CD4-positive, CD25-positive, alpha-beta regulatory T cell (primary cell): ENCODE data around the gene PRKG1. TPM values are rescaled to one million over a fixed set of nuclear protein-coding genes. Genes with fewer than 3 reads are reported as not detected.

Experiments used
- ATAC-seq, 2 donors: fragments of 150-1000 bp; cut with Tn5 transposase; one replicate each; pipeline ENCODE4 v1.10.0; 2021; ENCODE audit warnings: low read depth in 2 of 2, moderate number of reproducible peaks in 2 of 2, moderate library complexity in 1 of 2
- DNase-seq, 3 donors: peaks; one replicate each; pipeline versions ENCODE4 v3.0.0 to v3.0.0-alpha.2; 2012 to 2022; ENCODE audit warnings: mixed read lengths in 1 of 3
- H3K27ac ChIP-seq: one replicate; pipeline ENCODE4 v1.7.0; 2013; ENCODE audit warnings: mild to moderate bottlenecking, low read length; ENCODE audit not compliant: insufficient read depth, poor library complexity, severe bottlenecking
- H3K27me3 ChIP-seq: one replicate; pipeline ENCODE4 v1.7.0; 2013; ENCODE audit warnings: low read length; ENCODE audit not compliant: control insufficient read depth, insufficient read depth
- H3K36me3 ChIP-seq: one replicate; pipeline ENCODE4 v1.7.0; 2013; ENCODE audit warnings: mild to moderate bottlenecking, low read length, moderate library complexity; ENCODE audit not compliant: control insufficient read depth, insufficient read depth
- H3K4me1 ChIP-seq: 2 replicates; pipeline ENCODE4 v1.7.0; 2013; ENCODE audit warnings: mild to moderate bottlenecking, low read length; ENCODE audit not compliant: insufficient read depth, control insufficient read depth, poor library complexity, severe bottlenecking
- H3K4me3 ChIP-seq: one replicate; pipeline ENCODE4 v1.7.0; 2013; ENCODE audit warnings: low read depth, mild to moderate bottlenecking, low read length, moderate library complexity
- H3K9me3 ChIP-seq, 2 experiments: 1 replicate in 1 of 2; 2 replicates in 1 of 2; pipeline ENCODE4 v1.7.0; 2013; ENCODE audit warnings: low read length in 2 of 2, mild to moderate bottlenecking in 1 of 2, moderate library complexity in 1 of 2; ENCODE audit not compliant: control insufficient read depth in 2 of 2
- H3K27ac Mint-ChIP-seq, 3 donors: one replicate each; pipeline ENCODE4 v1.8.0; 2020 to 2022; ENCODE audit warnings: mild to moderate bottlenecking in 3 of 3, mixed read lengths in 3 of 3, moderate library complexity in 2 of 3
- H3K27me3 Mint-ChIP-seq: one replicate; pipeline ENCODE4 v1.8.0; 2022; ENCODE audit warnings: mild to moderate bottlenecking, mixed read lengths
- H3K36me3 Mint-ChIP-seq: one replicate; pipeline ENCODE4 v1.8.0; 2020; ENCODE audit warnings: mixed read lengths
- H3K4me1 Mint-ChIP-seq, 4 donors: one replicate each; pipeline ENCODE4 v1.8.0; 2020 to 2022; ENCODE audit warnings: mixed read lengths in 4 of 4, mild to moderate bottlenecking in 1 of 4
- H3K4me3 Mint-ChIP-seq, 4 donors: one replicate each; pipeline ENCODE4 v1.8.0; 2020 to 2022; ENCODE audit warnings: mild to moderate bottlenecking in 4 of 4, mixed read lengths in 4 of 4, moderate library complexity in 3 of 4
- H3K9me3 Mint-ChIP-seq, 7 donors: one replicate each; pipeline ENCODE4 v1.8.0; 2020 to 2022; ENCODE audit warnings: mixed read lengths in 7 of 7, mild to moderate bottlenecking in 3 of 7, moderate library complexity in 2 of 7
- polyA plus RNA-seq, 4 donors: library from polyadenylated mRNA; unstranded; fragments of 300-500 nt; fragmentation: Illumina TruSeq; gene quantifications; one replicate each; pipeline ENCODE4 v1.2.3, GENCODE V29; 2021
- total RNA-seq: library from RNA; stranded (reverse); gene quantifications from one replicate; pipeline ENCODE4 v1.2.3, GENCODE V29; 2022

Gene PRKG1
- total and polyA plus RNA-seq, 5 donors from 2014 or later = 0.30 TPM; not detected in 4

GRCh38 chr10:51635436-51635835, 561.1 kb downstream of the PRKG1 start:
- Histone ChIP-seq H3K4me3 (no peak overlapping the region), H3K27me3 (no peaks in the 10 kb centered on the region), H3K4me1 (no peaks in the 10 kb centered on the region), H3K36me3 (no peaks in the 10 kb centered on the region), H3K9me3 (peaks cover 0 to 3% of the 10 kb centered on the region in 2 experiments), H3K27ac (no peak overlapping the region)
- Mint-ChIP-seq H3K27me3 (no peaks in the 10 kb centered on the region), H3K4me3 (no peak overlapping the region), H3K4me1 (no peaks in the 10 kb centered on the region), H3K27ac (no peak overlapping the region), H3K36me3 (no peaks in the 10 kb centered on the region), H3K9me3 (peaks cover 0 to 7% (median 0%) of the 10 kb centered on the region in 7 donors)
- DNase-seq (no peak), ATAC-seq (no peak)

GRCh38 chr10:51638211-51638610, 563.9 kb downstream of the PRKG1 start:
- Mint-ChIP-seq H3K36me3 (no peaks in the 10 kb centered on the region), H3K4me3 (no peak overlapping the region), H3K27me3 (no peaks in the 10 kb centered on the region), H3K4me1 (no peaks in the 10 kb centered on the region), H3K27ac (no peak overlapping the region), H3K9me3 (peaks cover 0 to 7% (median 0%) of the 10 kb centered on the region in 7 donors)
- peaks cover 0 to 3% of the 10 kb centered on the region in 2 experiments for H3K9me3 ChIP-seq
- H3K27ac ChIP-seq = no peak overlapping the region
- H3K4me1 ChIP-seq = no peaks in the 10 kb centered on the region
- H3K4me3 ChIP-seq = no peak overlapping the region
- H3K27me3 ChIP-seq = no peaks in the 10 kb centered on the region
- ATAC-seq = no peak
- H3K36me3 ChIP-seq = no peaks in the 10 kb centered on the region
- no peak for DNase-seq

GRCh38 chr10:51638737-51639136, 564.5 kb downstream of the PRKG1 start:
- Mint-ChIP-seq H3K4me1 (no peaks in the 10 kb centered on the region), H3K9me3 (peaks cover 0 to 7% (median 0%) of the 10 kb centered on the region in 7 donors), H3K4me3 (no peak overlapping the region), H3K27me3 (no peaks in the 10 kb centered on the region), H3K27ac (no peak overlapping the region), H3K36me3 (no peaks in the 10 kb centered on the region)
- H3K4me3 ChIP-seq = no peak overlapping the region
- no peak overlapping the region for H3K27ac ChIP-seq
- DNase-seq = no peak
- no peak for ATAC-seq
- H3K36me3 ChIP-seq = no peaks in the 10 kb centered on the region
- H3K27me3 ChIP-seq = no peaks in the 10 kb centered on the region
- H3K9me3 ChIP-seq = peaks cover 0 to 3% of the 10 kb centered on the region in 2 experiments
- no peaks in the 10 kb centered on the region for H3K4me1 ChIP-seq

- H3K9me3 Mint-ChIP-seq = peaks cover 0 to 2% (median 0%) of the 10 kb centered on the region in 7 donors
- no peaks in the 10 kb centered on the region for H3K4me1 Mint-ChIP-seq
- H3K36me3 ChIP-seq = no peaks in the 10 kb centered on the region
- H3K27me3 Mint-ChIP-seq = no peaks in the 10 kb centered on the region
- H3K27ac Mint-ChIP-seq = no peak overlapping the region
- DNase-seq (no peak), ATAC-seq (no peak)
- no peak overlapping the region for H3K4me3 ChIP-seq
- H3K4me1 ChIP-seq = no peaks in the 10 kb centered on the region
- no peak overlapping the region for H3K4me3 Mint-ChIP-seq
- peaks cover 0 to 3% of the 10 kb centered on the region in 2 experiments for H3K9me3 ChIP-seq
- no peaks in the 10 kb centered on the region for H3K27me3 ChIP-seq
- H3K36me3 Mint-ChIP-seq = no peaks in the 10 kb centered on the region
- no peak overlapping the region for H3K27ac ChIP-seq
Measured at GRCh38 chr10:51640120-51640819, 566.0 kb downstream of the PRKG1 start.

- Histone ChIP-seq H3K4me3 (no peak overlapping the region), H3K4me1 (no peaks in the 10 kb centered on the region), H3K27me3 (no peaks in the 10 kb centered on the region), H3K9me3 (peaks cover 0 to 3% of the 10 kb centered on the region in 2 experiments), H3K36me3 (no peaks in the 10 kb centered on the region), H3K27ac (no peak overlapping the region)
- ATAC-seq = no peak
- DNase-seq = no peak
- no peaks in the 10 kb centered on the region for H3K4me1 Mint-ChIP-seq
- H3K4me3 Mint-ChIP-seq = no peak overlapping the region
- no peak overlapping the region for H3K27ac Mint-ChIP-seq
- no peaks in the 10 kb centered on the region for H3K36me3 Mint-ChIP-seq
- H3K9me3 Mint-ChIP-seq = peaks cover 0 to 2% (median 0%) of the 10 kb centered on the region in 7 donors
- no peaks in the 10 kb centered on the region for H3K27me3 Mint-ChIP-seq
Measured at GRCh38 chr10:51642581-51642980, 568.3 kb downstream of the PRKG1 start.

- Mint-ChIP-seq H3K27me3 (no peaks in the 10 kb centered on the region), H3K9me3 (peaks cover 0 to 2% (median 0%) of the 10 kb centered on the region in 7 donors), H3K4me3 (no peak overlapping the region), H3K27ac (no peak overlapping the region), H3K4me1 (no peaks in the 10 kb centered on the region), H3K36me3 (no peaks in the 10 kb centered on the region)
- Histone ChIP-seq H3K27ac (no peak overlapping the region), H3K9me3 (peaks cover 0 to 3% of the 10 kb centered on the region in 2 experiments), H3K36me3 (no peaks in the 10 kb centered on the region), H3K27me3 (no peaks in the 10 kb centered on the region), H3K4me1 (no peaks in the 10 kb centered on the region), H3K4me3 (no peak overlapping the region)
- ATAC-seq (no peak), DNase-seq (no peak)
Measured at GRCh38 chr10:51643734-51644133, 569.4 kb downstream of the PRKG1 start.

DNA sequence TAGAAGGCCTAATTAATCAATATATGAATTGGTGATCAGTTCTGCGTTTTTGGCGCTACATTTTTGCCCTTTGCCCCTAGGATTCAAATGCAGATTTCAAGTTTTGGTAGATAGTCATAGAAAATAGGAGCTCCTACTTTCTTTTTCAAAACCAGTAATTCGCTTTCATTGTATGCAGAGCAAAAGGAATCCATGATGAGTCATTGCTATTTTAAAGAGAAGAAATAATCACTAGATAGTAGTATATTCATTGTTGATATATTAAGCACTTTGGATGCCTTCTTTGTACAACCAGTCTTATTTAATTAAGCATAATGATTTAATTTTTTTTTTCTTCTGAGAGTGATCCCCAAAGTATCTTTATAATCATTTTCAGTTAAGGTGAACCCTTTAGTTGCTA, 574.8 kb downstream of the PRKG1 start:
- ATAC-seq = no peak
- Histone ChIP-seq H3K27me3 (no peaks in the 10 kb centered on the region), H3K9me3 (no peaks in the 10 kb centered on the region), H3K4me1 (no peaks in the 10 kb centered on the region), H3K4me3 (no peak overlapping the region), H3K27ac (no peak overlapping the region), H3K36me3 (no peaks in the 10 kb centered on the region)
- Mint-ChIP-seq H3K27ac (no peak overlapping the region), H3K9me3 (peaks cover 0 to 2% (median 0%) of the 10 kb centered on the region in 7 donors), H3K4me1 (no peaks in the 10 kb centered on the region), H3K4me3 (no peak overlapping the region), H3K36me3 (no peaks in the 10 kb centered on the region), H3K27me3 (peaks cover 13% of the 10 kb centered on the region)
- no peak for DNase-seq

DNA sequence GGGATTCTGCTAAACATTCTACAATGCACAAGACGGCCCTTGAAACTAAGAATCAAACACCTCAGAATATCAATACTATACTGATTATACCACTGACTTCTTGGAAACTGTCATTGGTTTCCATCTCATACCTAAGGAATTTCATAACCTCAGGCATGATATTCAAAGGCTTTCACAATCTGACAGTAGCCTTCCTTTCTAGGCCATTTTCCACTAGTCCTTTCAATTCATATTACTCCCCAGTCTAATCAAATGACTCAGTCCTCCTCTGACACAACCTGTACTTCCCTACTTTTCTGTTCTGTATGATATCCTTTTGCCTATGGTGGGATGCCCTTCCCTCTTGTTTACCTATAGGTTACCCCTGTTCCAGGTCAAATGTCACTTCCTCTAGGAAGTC, 576.8 kb downstream of the PRKG1 start:
- H3K36me3 Mint-ChIP-seq = no peaks in the 10 kb centered on the region

More for the DNA sequence above, 576.8 kb downstream of the PRKG1 start:
- no peak for DNase-seq
- Mint-ChIP-seq H3K4me3 (no peak overlapping the region), H3K27ac (no peak overlapping the region), H3K27me3 (peaks cover 13% of the 10 kb centered on the region), H3K9me3 (no peaks in the 10 kb centered on the region), H3K4me1 (no peaks in the 10 kb centered on the region)
- Histone ChIP-seq H3K9me3 (no peaks in the 10 kb centered on the region), H3K4me1 (no peaks in the 10 kb centered on the region), H3K27ac (no peak overlapping the region), H3K36me3 (no peaks in the 10 kb centered on the region), H3K4me3 (no peak overlapping the region), H3K27me3 (no peaks in the 10 kb centered on the region)
- no peak for ATAC-seq
